Left ventricle myocardium inferior (tissue), 1 donor: Measurements from ENCODE around the gene SERTAD1. TPM values are rescaled to one million over a fixed set of nuclear protein-coding genes. Genes with fewer than 3 reads are reported as not detected.
"Not testable (repeated sequence)": the region's sequence is repeated elsewhere in the genome, so short reads cannot be mapped to it uniquely, and the experiment has no call there.

ENCODE experiments used
- DNase-seq: peaks from one replicate; pipeline ENCODE4 v3.0.0-alpha.2; 2020
- H3K27ac ChIP-seq: fragments of 200-600 bp; replicated peaks from 2 replicates; pipeline ENCODE4 v1.8.0; 2021
- H3K27me3 ChIP-seq: fragments of 200-600 bp; 2 replicates; pipeline ENCODE4 v1.8.0; 2021; ENCODE audit warnings: low read depth
- H3K36me3 ChIP-seq: fragments of 200-600 bp; 2 replicates; pipeline ENCODE4 v1.8.0; 2021
- H3K4me1 ChIP-seq: fragments of 200-600 bp; 2 replicates; pipeline ENCODE4 v1.8.0; 2021
- H3K4me3 ChIP-seq: fragments of 200-600 bp; 2 replicates; pipeline ENCODE4 v1.8.0; 2021; ENCODE audit warnings: mild to moderate bottlenecking, moderate library complexity
- H3K9me3 ChIP-seq: fragments of 200-600 bp; replicated peaks from 2 replicates; pipeline ENCODE4 v1.8.0; 2021
- CTCF ChIP-seq: fragments of 200-600 bp; IDR thresholded peaks from 2 replicates; pipeline ENCODE4 v1.8.0; 2021; ENCODE audit warnings: antibody characterized with exemption, mild to moderate bottlenecking, borderline replicate concordance
- intact Hi-C: fragments of 100-400 bp; cut with micrococcal nuclease; formaldehyde crosslinking; loops from one replicate; pipeline ENCODE4 v1.11.0; 2022
- total RNA-seq: library from RNA; stranded (reverse); fragmentation: NEBNext Ultra II Directional; extraction: Animal tissue kit (Norgen Biotek cat#: 25700); gene quantifications from one replicate; pipeline ENCODE4 v1.2.1, GENCODE V29; 2021
- donor health status: DM: no; HTN: yes; CAD: no; lungs with severe emphysema.

The SERTAD1 gene
- total RNA-seq, 1 donor from 2014 or later, result 9.2 TPM

GRCh38 chr19:40413291-40413845, 12.4 kb downstream of the SERTAD1 start, which contains the start of gene PRX:
PRX (minus strand) TSS chr19:40413378; CDS start chr19:40407932, 5,446 bp downstream.
- no peaks in the 10 kb centered on the region for H3K36me3 ChIP-seq
- H3K4me1 ChIP-seq, result peaks cover 74% of the 10 kb centered on the region
- H3K27me3 ChIP-seq, result no peaks in the 10 kb centered on the region
- H3K27ac ChIP-seq, result peak within 1 kb of the TSS; percentile 96
- H3K9me3 ChIP-seq, result no peaks in the 10 kb centered on the region
- H3K4me3 ChIP-seq, result no peak within 1 kb of the TSS
- intact Hi-C loops, result no loop called here
- no peak for DNase-seq
- no peak for TF ChIP-seq CTCF

GRCh38 chr19:40412866-40413265, 12.9 kb downstream of the SERTAD1 start:
- no peak for DNase-seq
- intact Hi-C loops, result no loop called here
- Histone ChIP-seq H3K27me3 (no peaks in the 10 kb centered on the region), H3K36me3 (no peaks in the 10 kb centered on the region), H3K4me3 (no peak overlapping the region), H3K9me3 (no peaks in the 10 kb centered on the region), H3K4me1 (peaks cover 76% of the 10 kb centered on the region), H3K27ac (peak overlapping the region; percentile 96)
- TF ChIP-seq CTCF, result no peak

- H3K9me3 ChIP-seq, result no peaks in the 10 kb centered on the region
- intact Hi-C loops, result no loop called here
- peak overlapping the region; percentile 96 for H3K27ac ChIP-seq
- DNase-seq, result no peak
- H3K4me1 ChIP-seq, result peaks cover 71% of the 10 kb centered on the region
- no peaks in the 10 kb centered on the region for H3K36me3 ChIP-seq
- H3K4me3 ChIP-seq, result peak overlapping the region; percentile 33
- TF ChIP-seq CTCF, result no peak
- no peaks in the 10 kb centered on the region for H3K27me3 ChIP-seq
These were observed 13.8 kb downstream of the SERTAD1 start for GRCh38 chr19:40411958-40412499.

- peak overlapping the region; percentile 96 for H3K27ac ChIP-seq
- H3K27me3 ChIP-seq, result no peaks in the 10 kb centered on the region
- no peaks in the 10 kb centered on the region for H3K36me3 ChIP-seq
- DNase-seq, result peak; percentile 70
- TF ChIP-seq CTCF, result no peak
- intact Hi-C loops, result no loop called here
- peak overlapping the region; percentile 33 for H3K4me3 ChIP-seq
- H3K4me1 ChIP-seq, result peaks cover 63% of the 10 kb centered on the region
- H3K9me3 ChIP-seq, result no peaks in the 10 kb centered on the region
These were observed 14.5 kb downstream of the SERTAD1 start for GRCh38 chr19:40411125-40411842.

- no peak for TF ChIP-seq CTCF
- Histone ChIP-seq H3K36me3 (no peaks in the 10 kb centered on the region), H3K27me3 (no peaks in the 10 kb centered on the region), H3K4me3 (no peak overlapping the region), H3K9me3 (no peaks in the 10 kb centered on the region), H3K27ac (peak overlapping the region; percentile 96), H3K4me1 (peaks cover 52% of the 10 kb centered on the region)
- intact Hi-C loops, result no loop called here
- no peak for DNase-seq
These were observed 15.8 kb downstream of the SERTAD1 start for GRCh38 chr19:40410030-40410389.

GRCh38 chr19:40408598-40408925, 17.2 kb downstream of the SERTAD1 start:
- H3K9me3 ChIP-seq, H3K27me3 ChIP-seq, intact Hi-C loops, H3K36me3 ChIP-seq, DNase-seq, H3K4me3 ChIP-seq: not testable (repeated sequence)
- peak overlapping the region; percentile 44 for H3K27ac ChIP-seq
- peaks cover 46% of the 10 kb centered on the region for H3K4me1 ChIP-seq
